ENCODE measurements around the gene PAPOLA. TPM values are rescaled to one million over a fixed set of nuclear protein-coding genes. Genes with fewer than 3 reads are reported as not detected.

The PAPOLA gene
- total RNA-seq (100 to 1,000 TPM in 1 of 4 donors, 10 to 100 TPM in 3; 88.8 to 103 (median 93.8) TPM), polyA plus RNA-seq (100 to 1,000 TPM in 1 of 3 donors, 10 to 100 TPM in 2; 55.5 to 141 (median 88.2) TPM)
- long read RNA-seq, donor 1, full-length matches to known transcripts = 60 of 80 reads
- long read RNA-seq, donor 1, partial matches to known transcripts = 13 of 80 reads
- long read RNA-seq, donor 1, other reads (novel, unspliced or antisense) = 7 of 80 reads
- long read RNA-seq, donor 2, full-length matches to known transcripts = 108 of 132 reads
- long read RNA-seq, donor 2, partial matches to known transcripts = 13 of 132 reads
- long read RNA-seq, donor 2, other reads (novel, unspliced or antisense) = 11 of 132 reads

GRCh38 chr14:96501740-96502620, at the start of gene PAPOLA:
Gene PAPOLA (plus strand): TSS chr14:96502382. CDS start chr14:96502593, 211 bp downstream.
- peaks cover 34% of the 10 kb centered on the region for H3K4me1 ChIP-seq
- H3K9me3 ChIP-seq = no peaks in the 10 kb centered on the region
- WGBS, 3 donors = 0% methylated on average over 54 to 87 of the region's 87 CpGs
- H3K36me3 ChIP-seq (ENCODE audit: insufficient read depth in 1 of 2, low read depth in 1 of 2) = peaks cover 0 to 2% of the 10 kb centered on the region in 2 donors
- no peaks in the 10 kb centered on the region for H3K27me3 ChIP-seq (ENCODE audit: insufficient read depth in 3 of 3, low read length in 2 of 3)
- peak within 1 kb of the TSS; percentile 88 for H3K4me3 ChIP-seq
- H3K27ac ChIP-seq = peak within 1 kb of the TSS; percentile 97
- ATAC-seq (peak; percentile 98), DNase-seq (peak; percentile 95 to 98)
- TF ChIP-seq CTCF (IDR thresholded peaks at IDR 0.05) = peak; percentile 17
- intact Hi-C loops (cut with DNase I) = loop anchor here in 1 of 2 donors (5.0 kb wide), 1 partner anchor 140 kb away; the partner anchor contains the start of genes ATG2B and GSKIP

- TF ChIP-seq CTCF (IDR thresholded peaks at IDR 0.05) = no peak
- Histone ChIP-seq H3K36me3 (ENCODE audit: insufficient read depth in 1 of 2, low read depth in 1 of 2) (no peaks in the 10 kb centered on the region), H3K27me3 (ENCODE audit: insufficient read depth in 3 of 3, low read length in 2 of 3) (no peaks in the 10 kb centered on the region), H3K27ac (no peak overlapping the region), H3K9me3 (no peaks in the 10 kb centered on the region), H3K4me1 (no peaks in the 10 kb centered on the region), H3K4me3 (no peak overlapping the region)
- ATAC-seq = no peak
- WGBS, 3 donors = 86 to 90% (median 86%) methylated on average over 6 of the region's 6 CpGs
- DNase-seq = no peak
- intact Hi-C loops (cut with DNase I) = no loop called here
Observed at GRCh38 chr14:96452684-96453083, 49.5 kb upstream of the PAPOLA start.

- no peaks in the 10 kb centered on the region for H3K4me1 ChIP-seq
- H3K27ac ChIP-seq = no peak overlapping the region
- no peak for TF ChIP-seq CTCF (IDR thresholded peaks at IDR 0.05)
- intact Hi-C loops (cut with DNase I) = no loop called here
- H3K4me3 ChIP-seq = no peak overlapping the region
- H3K9me3 ChIP-seq = no peaks in the 10 kb centered on the region
- ATAC-seq (no peak), DNase-seq (no peak)
- H3K36me3 ChIP-seq (ENCODE audit: insufficient read depth in 1 of 2, low read depth in 1 of 2) = no peaks in the 10 kb centered on the region
- peaks cover 0 to 2% (median 0%) of the 10 kb centered on the region in 3 donors for H3K27me3 ChIP-seq (ENCODE audit: insufficient read depth in 3 of 3, low read length in 2 of 3)
- WGBS, 3 donors = 77 to 87% (median 79%) methylated on average over 5 of the region's 5 CpGs
Observed at GRCh38 chr14:96455588-96455987, 46.6 kb upstream of the PAPOLA start.

GRCh38 chr14:96459851-96460250, 42.3 kb upstream of the PAPOLA start:
- H3K27ac ChIP-seq = no peak overlapping the region
- ATAC-seq (no peak), DNase-seq (no peak)
- H3K4me3 ChIP-seq = no peak overlapping the region
- no peaks in the 10 kb centered on the region for H3K36me3 ChIP-seq (ENCODE audit: insufficient read depth in 1 of 2, low read depth in 1 of 2)
- 83 to 88% (median 86%) methylated on average over 3 of the region's 3 CpGs for WGBS, 3 donors
- peaks cover 0 to 2% (median 0%) of the 10 kb centered on the region in 3 donors for H3K27me3 ChIP-seq (ENCODE audit: insufficient read depth in 3 of 3, low read length in 2 of 3)
- intact Hi-C loops (cut with DNase I) = no loop called here
- no peaks in the 10 kb centered on the region for H3K4me1 ChIP-seq
- H3K9me3 ChIP-seq = no peaks in the 10 kb centered on the region
- no peak for TF ChIP-seq CTCF (IDR thresholded peaks at IDR 0.05)

All from psoas muscle (tissue), 8 donors.